GM12878 (cell line): ENCODE data around the gene SPDYE4. TPM values are rescaled to one million over a fixed set of nuclear protein-coding genes. Genes with fewer than 3 reads are reported as not detected.

Experiments
- ATAC-seq: fragments of 200-7000 bp; cut with Tn5 transposase; 3 replicates; pipeline ENCODE4 v1.9.1; 2020; ENCODE audit warnings: mild to moderate bottlenecking, moderate library complexity
- BruUV-seq: library from RNA; stranded (reverse); fragments of 400-500 nt; replicated peaks from 2 replicates; lab custom pipeline; 2021; lab: Mats Ljungman, UMichigan
- CTCF ChIA-PET: fragments of 300-600 bp; sonication (Branson Sonifier 250); formaldehyde crosslinking; extraction: SDS; loops from one replicate; lab custom pipeline; 2021; ENCODE audit warnings: inconsistent platforms; lab: Yijun Ruan, JAX
- POLR2A ChIA-PET: fragments of 350-600 bp; formaldehyde crosslinking; extraction: SDS; loops from one replicate; lab custom pipeline; 2021; ENCODE audit warnings: inconsistent platforms; lab: Charles Lee
- RAD21 ChIA-PET: fragments of 300-600 bp; sonication (Branson Sonifier 250); formaldehyde crosslinking; loops from one replicate; lab custom pipeline; 2023; ENCODE audit warnings: antibody characterized with exemption; ENCODE audit not compliant: unreplicated experiment; lab: Charles Lee
- SMC1A ChIA-PET: fragments of 300-600 bp; sonication (Branson Sonifier 250); formaldehyde crosslinking; loops from one replicate; lab custom pipeline; 2023; ENCODE audit not compliant: unreplicated experiment, uncharacterized antibody; lab: Charles Lee
- DNase-seq: peaks from one replicate; pipeline ENCODE4 v3.0.0-alpha.2; 2011; ENCODE audit warnings: low read depth, low spot score
- FAIRE-seq: peaks from 3 replicates; lab custom pipeline; 2011; peaks lifted over from hg19 to GRCh38; lab: Jason Lieb, UNC
- H2AFZ ChIP-seq: 2 replicates; pipeline ENCODE4 v1.6.0; 2011; ENCODE audit warnings: low read depth, low read length, control low read depth; ENCODE audit not compliant: control insufficient read depth
- H3K27ac ChIP-seq: 2 replicates; pipeline ENCODE4 v1.5.1; 2011; ENCODE audit warnings: control low read depth; ENCODE audit not compliant: control insufficient read depth, insufficient read depth
- H3K27me3 ChIP-seq, 2 experiments: replicated peaks in 1 of 2; 2 replicates each; pipeline versions ENCODE4 v1.6.0 to v1.6.1; 2011; ENCODE audit warnings: low read length in 1 of 2; ENCODE audit not compliant: control insufficient read depth in 2 of 2, insufficient read depth in 2 of 2
- H3K36me3 ChIP-seq, 2 experiments: 2 replicates each; pipeline ENCODE4 v1.5.1; 2011; ENCODE audit warnings: low read length in 1 of 2; ENCODE audit not compliant: control insufficient read depth in 2 of 2, insufficient read depth in 2 of 2
- H3K4me1 ChIP-seq: 2 replicates; pipeline ENCODE4 v1.6.1; 2011; ENCODE audit warnings: mild to moderate bottlenecking, low read length, moderate library complexity, mixed read lengths; ENCODE audit not compliant: control insufficient read depth, insufficient read depth
- H3K4me2 ChIP-seq: 2 replicates; pipeline ENCODE4 v1.6.0; 2011; ENCODE audit warnings: control low read depth; ENCODE audit not compliant: control insufficient read depth, insufficient read depth
- H3K4me3 ChIP-seq: fragments of 200-600 bp; sonication (generic); 2 replicates; pipeline ENCODE4 v1.5.1; 2016
- H3K79me2 ChIP-seq: 2 replicates; pipeline ENCODE4 v1.6.0; 2011; ENCODE audit warnings: low read length; ENCODE audit not compliant: control insufficient read depth, insufficient read depth
- H3K9ac ChIP-seq: 2 replicates; pipeline ENCODE4 v1.8.0; 2011; ENCODE audit warnings: low read length, control low read depth, mixed read lengths; ENCODE audit not compliant: control insufficient read depth, insufficient read depth
- H3K9me3 ChIP-seq: replicated peaks from 3 replicates; pipeline ENCODE4 v1.5.1; 2011; ENCODE audit warnings: mild to moderate bottlenecking, low read length; ENCODE audit not compliant: control insufficient read depth, insufficient read depth
- H4K20me1 ChIP-seq: 2 replicates; pipeline ENCODE4 v1.6.0; 2011; ENCODE audit not compliant: control insufficient read depth, insufficient read depth
- CBFB ChIP-seq: IDR thresholded peaks from 2 replicates; pipeline ENCODE4 v1.6.1; 2016; ENCODE audit warnings: antibody characterized with exemption, low read depth
- CBX3 ChIP-seq: fragments of 200-600 bp; sonication (generic); IDR thresholded peaks from 2 replicates; pipeline ENCODE4 v1.6.1; 2016; ENCODE audit warnings: low read depth, borderline replicate concordance
- FOXK2 ChIP-seq: fragments of 450-650 bp; IDR thresholded peaks from 2 replicates; pipeline ENCODE4 v1.6.1; 2017; ENCODE audit warnings: mild to moderate bottlenecking, moderate library complexity
- MYC ChIP-seq: IDR thresholded peaks from 2 replicates; pipeline ENCODE4 v1.6.1; 2011; ENCODE audit warnings: mild to moderate bottlenecking, low read length, moderate library complexity, inconsistent platforms; ENCODE audit not compliant: insufficient read depth, insufficient replicate concordance, insufficient read length, severe bottlenecking
- PML ChIP-seq: IDR thresholded peaks from 2 replicates; pipeline ENCODE4 v1.6.1; 2012; ENCODE audit warnings: low read length, inconsistent platforms
- POU2F2 ChIP-seq: IDR thresholded peaks from 3 replicates; pipeline ENCODE4 v1.6.1; 2011; ENCODE audit warnings: low read depth, mild to moderate bottlenecking, low read length, borderline replicate concordance
- RB1 ChIP-seq: fragments of 450-650 bp; formaldehyde crosslinking; IDR thresholded peaks from 2 replicates; pipeline ENCODE4 v1.6.1; 2017; ENCODE audit warnings: mild to moderate bottlenecking, borderline replicate concordance
- RCOR1 ChIP-seq: conservative IDR thresholded peaks from 2 replicates; pipeline ENCODE4 v1.6.1; 2012; ENCODE audit warnings: low read depth, low read length, improper control_type of control experiment
- RFX5 ChIP-seq: IDR thresholded peaks from 2 replicates; pipeline ENCODE4 v1.6.1; 2011; ENCODE audit warnings: low read depth, low read length, improper control_type of control experiment
- TAF1 ChIP-seq: IDR thresholded peaks from 2 replicates; pipeline ENCODE4 v1.6.1; 2011; ENCODE audit warnings: mild to moderate bottlenecking, low read depth, low read length, borderline replicate concordance
- YBX1 ChIP-seq: fragments of 450-650 bp; IDR thresholded peaks from 2 replicates; pipeline ENCODE4 v1.6.1; 2016; ENCODE audit warnings: antibody characterized with exemption
- ZBED1 ChIP-seq: IDR thresholded peaks from 2 replicates; pipeline ENCODE4 v1.6.1; 2016; ENCODE audit warnings: borderline replicate concordance
- WGBS: methylation state at CpG from one replicate; pipeline ENCODE4 v1.1.6; 2016; ENCODE audit warnings: low lambda C conversion rate; ENCODE audit not compliant: insufficient replicate concordance, insufficient coverage; ENCODE audit errors: missing lambda C conversion rate; 5-methylcytosine and 5-hydroxymethylcytosine counted together
- in situ Hi-C: fragments of 300-500 bp; cut with MboI; formaldehyde crosslinking; loops from 9 replicates; pipeline ENCODE4 v1.14.3; 2018; ENCODE audit warnings: mixed read lengths
- intact Hi-C: fragments of 100-400 bp; cut with micrococcal nuclease; formaldehyde crosslinking; loops from one replicate; pipeline ENCODE4 v1.14.2; 2022; ENCODE audit not compliant: unreplicated experiment
- polyA plus RNA-seq, 11 experiments: library from polyadenylated mRNA; depleted of rRNA in 4 of 11; unstranded in 6 of 11; stranded (reverse) in 5 of 11; fragments of >200 nt; fragmentation: Nextera tagmentation in 4 of 11; fragmentation: Illumina TruSeq in 1 of 11; extraction: Ambion mirVana in 4 of 11; extraction: Trizol in 1 of 11; gene quantifications; 1 replicate in 1 of 11; 2 replicates in 10 of 11; pipeline versions ENCODE4 v1.2.1 to v1.2.3, GENCODE V29; 2011 to 2016; ENCODE audit warnings: inconsistent platforms in 2 of 11, missing spikeins in 2 of 11, low read depth in 1 of 11
- total RNA-seq, 4 experiments: library from RNA; depleted of rRNA in 3 of 4; stranded (reverse); fragments of >200 nt in 3 of 4; fragmentation: Illumina TruSeq in 1 of 4; extraction: Trizol in 1 of 4; gene quantifications; 2 replicates each; pipeline versions ENCODE4 v1.2.1 to v1.2.3, GENCODE V29; 2013 to 2021
- TF ChIP-seq, protein P1 (sequence below): IDR thresholded peaks from 2 replicates; pipeline ENCODE4 v1.6.1; 2012; ENCODE audit warnings: low read depth, low read length, improper control_type of control experiment
- TF ChIP-seq, protein P2 (sequence below), 3 experiments: IDR thresholded peaks in 2 of 3; conservative IDR thresholded peaks in 1 of 3; 2 replicates each; pipeline ENCODE4 v1.5.1; 2011; ENCODE audit warnings: low read depth in 3 of 3, low read length in 3 of 3, mild to moderate bottlenecking in 3 of 3, control low read depth in 2 of 3, moderate library complexity in 2 of 3, inconsistent platforms in 1 of 3, mixed read lengths in 1 of 3; ENCODE audit not compliant: control insufficient read depth in 2 of 3, insufficient read depth in 1 of 3; ENCODE audit errors: extremely low read depth in 1 of 3
- TF ChIP-seq, protein P3 (sequence below): IDR thresholded peaks from 2 replicates; pipeline ENCODE4 v1.6.1; 2011; ENCODE audit warnings: low read depth, mild to moderate bottlenecking, low read length, moderate library complexity, borderline replicate concordance; ENCODE audit errors: extremely low read depth

The SPDYE4 gene
- total and polyA plus RNA-seq, 10 of the 15 experiments (the other 5 are each of a cell fraction or from before 2014, with no cell fraction given): 0.07 to 0.18 TPM; not detected in 8

DNA sequence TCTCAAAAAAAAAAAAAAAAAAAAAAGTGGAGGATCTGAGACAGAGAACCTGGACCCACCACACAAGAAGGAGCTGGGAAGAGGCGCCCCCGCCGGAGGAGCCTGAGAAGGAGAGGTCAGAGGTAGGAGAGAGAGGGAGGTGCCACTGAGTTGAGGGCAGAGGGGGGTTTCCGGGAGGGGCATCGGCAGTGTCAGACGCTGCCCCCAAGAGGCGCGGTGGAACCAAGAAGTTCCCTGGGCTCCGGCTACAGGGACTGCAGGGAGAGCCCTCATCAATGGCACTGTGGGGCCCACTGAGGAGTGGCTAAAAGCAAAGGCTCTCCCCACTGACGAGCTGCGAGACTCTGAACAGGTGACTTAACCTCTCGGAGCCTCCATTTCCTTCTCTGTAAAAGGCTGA, 17.9 kb downstream of the SPDYE4 start:
- ChIA-PET SMC1A (interaction anchor here (1.6 kb wide), 1 partner anchor 330 kb away, joined by 4 read pairs; no protein-coding TSS in a partner anchor), POLR2A (no interaction called here), RAD21 (no interaction called here), CTCF (interaction anchor here (1.0 kb wide), 1 partner anchor 10 kb away, joined by 4 read pairs; no protein-coding TSS in a partner anchor)
- no peak; the same call in 2 of the 3 replicates for ATAC-seq
- Histone ChIP-seq H3K27ac (no peak overlapping the region), H4K20me1 (no peaks in the 10 kb centered on the region), H2AFZ (peak overlapping the region; percentile 63), H3K9ac (0 out of 2 replicates have a peak overlapping the region, but pooled peaks have one; percentile 27), H3K4me1 (no peaks in the 10 kb centered on the region), H3K9me3 (no peaks in the 10 kb centered on the region), H3K4me2 (peak overlapping the region; percentile 64), H3K79me2 (no peaks in the 10 kb centered on the region), H3K4me3 (no peak overlapping the region), H3K27me3 (no peaks in the 10 kb centered on the region; a peak in 1 of 4 replicates), H3K36me3 (no peaks in the 10 kb centered on the region)
- TF ChIP-seq, protein P1, sequence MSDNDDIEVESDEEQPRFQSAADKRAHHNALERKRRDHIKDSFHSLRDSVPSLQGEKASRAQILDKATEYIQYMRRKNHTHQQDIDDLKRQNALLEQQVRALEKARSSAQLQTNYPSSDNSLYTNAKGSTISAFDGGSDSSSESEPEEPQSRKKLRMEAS: no peak
- TF ChIP-seq, protein P2, sequence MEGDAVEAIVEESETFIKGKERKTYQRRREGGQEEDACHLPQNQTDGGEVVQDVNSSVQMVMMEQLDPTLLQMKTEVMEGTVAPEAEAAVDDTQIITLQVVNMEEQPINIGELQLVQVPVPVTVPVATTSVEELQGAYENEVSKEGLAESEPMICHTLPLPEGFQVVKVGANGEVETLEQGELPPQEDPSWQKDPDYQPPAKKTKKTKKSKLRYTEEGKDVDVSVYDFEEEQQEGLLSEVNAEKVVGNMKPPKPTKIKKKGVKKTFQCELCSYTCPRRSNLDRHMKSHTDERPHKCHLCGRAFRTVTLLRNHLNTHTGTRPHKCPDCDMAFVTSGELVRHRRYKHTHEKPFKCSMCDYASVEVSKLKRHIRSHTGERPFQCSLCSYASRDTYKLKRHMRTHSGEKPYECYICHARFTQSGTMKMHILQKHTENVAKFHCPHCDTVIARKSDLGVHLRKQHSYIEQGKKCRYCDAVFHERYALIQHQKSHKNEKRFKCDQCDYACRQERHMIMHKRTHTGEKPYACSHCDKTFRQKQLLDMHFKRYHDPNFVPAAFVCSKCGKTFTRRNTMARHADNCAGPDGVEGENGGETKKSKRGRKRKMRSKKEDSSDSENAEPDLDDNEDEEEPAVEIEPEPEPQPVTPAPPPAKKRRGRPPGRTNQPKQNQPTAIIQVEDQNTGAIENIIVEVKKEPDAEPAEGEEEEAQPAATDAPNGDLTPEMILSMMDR (IDR thresholded peaks at IDR 0.05 in 2 of 3, conservative IDR thresholded peaks at IDR 0.05 in 1 of 3; ENCODE audit: control insufficient read depth in 2 of 3, extremely low read depth in 1 of 3, insufficient read depth in 1 of 3, low read depth in 3 of 3, low read length in 3 of 3): peak in 1 of 3 experiments; percentile 8; a peak in 1 of 6 replicates
- FAIRE-seq: no peak
- intact Hi-C loops: loop anchor here (10.0 kb wide), 2 partner anchors 356 to 666 kb away; partner anchors contain the start of gene RPL26
- DNase-seq: no peak
- 14% methylated on average over 10 of the region's 12 CpGs for WGBS
- no TSS peak for BruUV-seq
- in situ Hi-C loops: loop anchor here (10.0 kb wide), 1 partner anchor 666 kb away; no protein-coding TSS in a partner anchor

DNA sequence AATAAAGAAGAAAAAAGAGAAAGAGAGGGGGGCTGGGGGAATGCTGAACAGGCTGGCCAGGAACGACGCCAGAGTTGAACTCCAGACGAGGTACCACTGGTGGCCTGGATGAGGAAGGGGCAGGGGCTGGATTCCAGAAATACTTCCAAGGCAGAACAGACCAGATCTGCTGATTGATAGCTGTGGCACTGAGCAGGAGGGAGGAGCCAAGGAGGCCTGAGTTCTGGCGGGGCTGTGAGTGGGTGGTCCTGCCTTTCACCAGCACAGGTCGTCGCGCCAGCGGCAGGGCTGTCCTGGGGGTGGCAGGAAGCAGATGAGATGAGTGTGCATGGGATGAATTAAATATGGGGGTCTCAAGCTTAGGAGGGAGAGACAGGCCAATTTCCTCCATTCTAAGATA, 19.2 kb downstream of the SPDYE4 start:
- CTCF ChIA-PET: interaction anchor here (0.7 to 1.4 kb wide), 2 partner anchors 255 to 355 kb away, joined by 3 to 4 read pairs; no protein-coding TSS in a partner anchor
- H3K4me1 ChIP-seq: no peaks in the 10 kb centered on the region
- no peaks in the 10 kb centered on the region for H4K20me1 ChIP-seq
- intact Hi-C loops: no loop called here
- ATAC-seq: no peak
- 50% methylated on average over 8 of the region's 8 CpGs for WGBS
- no peak overlapping the region for H3K4me2 ChIP-seq
- no peaks in the 10 kb centered on the region for H3K36me3 ChIP-seq
- RAD21 ChIA-PET: no interaction called here
- DNase-seq: no peak
- POLR2A ChIA-PET: no interaction called here
- H3K27ac ChIP-seq: no peak overlapping the region
- H3K9me3 ChIP-seq: no peaks in the 10 kb centered on the region
- no peaks in the 10 kb centered on the region for H3K79me2 ChIP-seq
- H3K27me3 ChIP-seq: no peaks in the 10 kb centered on the region; a peak in 1 of 4 replicates
- FAIRE-seq: no peak
- no TSS peak for BruUV-seq
- SMC1A ChIA-PET: no interaction called here
- no peak overlapping the region for H3K9ac ChIP-seq
- in situ Hi-C loops: no loop called here
- no peak overlapping the region for H2AFZ ChIP-seq
- H3K4me3 ChIP-seq: no peak overlapping the region
- TF ChIP-seq CBFB: no peak
- no peak for TF ChIP-seq YBX1
- no peak for TF ChIP-seq RB1
- no peak for TF ChIP-seq ZBED1
- TF ChIP-seq RCOR1: no peak
- no peak for TF ChIP-seq TAF1
- TF ChIP-seq RFX5: no peak
- no peak for TF ChIP-seq POU2F2
- TF ChIP-seq PML: no peak
- TF ChIP-seq FOXK2: no peak
- no peak for TF ChIP-seq MYC
- TF ChIP-seq, protein P3, sequence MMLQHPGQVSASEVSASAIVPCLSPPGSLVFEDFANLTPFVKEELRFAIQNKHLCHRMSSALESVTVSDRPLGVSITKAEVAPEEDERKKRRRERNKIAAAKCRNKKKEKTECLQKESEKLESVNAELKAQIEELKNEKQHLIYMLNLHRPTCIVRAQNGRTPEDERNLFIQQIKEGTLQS: no peak
- TF ChIP-seq CBX3: no peak
